NOMO-1 treated with dmso at 0.1 percent for 144 hours (cell line): Measurements from ENCODE around the gene KRT6A.
"Not testable (repeated sequence)": the region's sequence is repeated elsewhere in the genome, so short reads cannot be mapped to it uniquely, and the experiment has no call there.

Source experiments
- DNase-seq: peaks from one replicate; lab custom pipeline; 2025; ENCODE audit not compliant: unreplicated experiment; lab: John Stamatoyannopoulos, UW

The KRT6A gene

DNA sequence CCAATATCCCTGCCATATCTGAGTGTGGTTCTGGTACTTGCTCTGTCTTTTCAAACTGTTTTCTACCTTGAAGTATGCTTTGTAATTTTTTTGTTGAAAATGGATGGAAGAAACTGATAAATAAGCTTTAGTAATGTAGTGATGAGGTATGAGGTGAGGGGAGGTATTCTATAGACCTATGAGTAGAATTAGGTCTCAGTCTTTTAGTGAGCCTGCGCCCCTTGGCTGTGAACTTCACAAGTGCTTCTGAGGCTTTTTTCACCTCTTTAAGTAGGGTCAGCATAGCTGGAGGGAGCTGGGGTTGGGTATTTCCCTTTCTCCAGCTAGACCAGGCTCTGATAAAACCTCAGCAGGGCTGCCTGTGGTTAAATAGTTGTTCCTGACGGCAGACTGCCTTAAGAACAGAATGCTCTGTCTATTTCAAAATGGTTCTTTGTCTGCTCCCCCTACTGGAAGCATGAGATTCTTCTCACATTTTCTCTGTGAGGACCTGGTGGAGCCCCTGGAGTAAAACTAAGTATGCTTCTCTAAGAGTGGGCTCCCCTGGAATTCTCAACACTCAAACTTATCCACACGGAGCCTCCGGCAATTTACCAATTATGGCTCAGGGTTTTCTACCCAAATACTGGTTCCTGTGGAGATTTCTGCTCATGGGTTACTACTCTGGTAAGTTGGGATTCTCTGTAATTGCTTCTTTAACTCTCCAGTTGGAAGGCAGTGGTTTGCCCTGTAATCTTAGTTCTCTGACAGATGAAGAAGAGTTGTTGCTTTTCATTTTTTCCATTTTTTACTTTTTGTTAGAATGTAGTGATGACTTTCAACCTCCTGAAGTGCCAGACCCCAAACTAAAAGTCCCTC lies 14.0 kb upstream of the KRT6A start:
- no peak for DNase-seq

DNA sequence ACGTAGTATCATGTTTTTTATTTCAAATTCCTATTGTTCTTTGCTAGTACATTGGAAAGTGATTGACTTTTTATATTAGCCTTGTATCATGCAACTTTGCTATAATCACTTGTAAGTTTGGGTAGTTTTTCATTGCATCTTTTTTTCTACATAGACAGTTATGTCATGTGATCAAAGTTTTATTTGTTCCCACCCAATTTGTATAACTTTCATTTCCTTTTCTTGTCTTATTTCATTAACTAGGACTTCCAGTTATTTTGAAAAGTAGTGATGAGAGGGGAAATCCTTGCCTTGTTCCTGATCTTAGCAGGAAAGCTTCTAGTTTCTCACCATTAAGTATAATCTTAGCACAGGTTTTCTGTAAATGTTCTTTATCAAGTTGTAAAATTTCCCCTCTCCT lies 9.8 kb upstream of the KRT6A start:
- DNase-seq, result no peak

DNA sequence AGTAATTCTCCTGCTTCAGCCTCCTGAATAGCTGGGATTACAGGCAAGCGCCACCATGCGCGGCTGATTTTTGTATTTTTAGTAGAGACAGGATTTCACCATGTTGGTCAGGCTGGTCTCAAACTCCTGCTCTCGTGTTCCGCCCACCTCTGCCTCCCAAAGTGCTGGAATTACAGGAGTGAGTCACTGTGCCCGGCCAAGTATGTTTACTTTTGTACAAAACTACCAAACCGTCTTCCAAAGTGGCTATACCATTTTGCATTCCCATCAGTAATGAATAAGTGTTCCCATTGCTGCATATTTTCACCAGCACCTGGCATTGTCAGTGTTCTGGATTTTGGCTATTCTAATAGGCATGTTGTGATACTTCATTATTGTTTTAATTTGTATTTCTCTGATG lies 8.4 kb upstream of the KRT6A start:
- DNase-seq, result no peak

DNA sequence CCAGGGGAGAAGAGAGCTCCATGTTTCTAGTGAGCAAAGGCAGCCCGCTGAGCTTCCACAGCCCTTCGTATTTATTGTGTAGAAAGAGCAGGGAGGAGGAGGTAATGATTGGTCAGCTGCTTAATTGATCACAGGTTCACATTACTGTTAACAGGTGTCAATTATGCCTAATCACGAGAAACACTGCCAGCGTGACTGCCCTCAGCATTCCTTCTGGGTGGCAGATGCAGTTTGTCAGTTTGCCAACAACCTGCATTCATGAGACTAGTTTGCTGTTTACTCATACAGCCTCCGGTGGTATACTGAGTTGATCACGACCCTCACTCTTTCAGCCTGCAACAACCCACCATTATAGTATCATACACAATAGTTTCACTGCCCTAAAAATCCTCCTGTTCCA lies 7.5 kb upstream of the KRT6A start:
- not testable (repeated sequence) for DNase-seq

DNA sequence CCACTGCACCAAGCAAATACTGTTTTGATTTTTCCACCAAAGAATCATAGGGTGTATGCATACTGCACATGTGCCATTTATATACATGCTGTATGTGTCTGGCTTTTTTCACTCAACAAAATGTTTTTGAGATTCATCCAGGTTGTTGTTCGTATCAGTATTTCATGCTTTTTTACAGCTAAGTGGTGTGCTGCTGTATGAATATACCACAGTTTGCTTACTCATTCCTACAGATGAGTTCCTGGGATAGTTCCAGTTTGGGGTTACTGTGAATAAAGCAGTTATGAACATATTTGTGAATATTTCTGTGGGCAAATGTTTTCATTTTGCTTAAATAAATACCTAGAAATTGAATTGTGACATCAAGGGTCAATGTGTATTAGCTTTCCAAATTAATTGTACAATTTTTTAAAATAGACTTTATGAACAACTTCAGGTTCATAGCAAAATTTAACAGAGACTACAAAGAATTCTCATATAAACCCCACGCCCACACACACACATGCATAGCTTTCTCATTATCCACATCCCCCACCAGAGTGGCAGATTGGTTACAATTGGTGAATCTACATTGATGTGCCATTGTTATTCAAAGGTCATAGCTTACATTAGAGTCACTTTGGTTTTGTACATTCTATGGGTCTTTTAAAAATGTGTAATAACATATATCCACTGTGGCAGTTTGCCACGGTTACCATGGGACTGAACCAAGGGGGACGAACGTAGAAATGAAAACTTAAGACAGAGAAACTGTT lies 6.9 kb upstream of the KRT6A start:
- no peak for DNase-seq

DNA sequence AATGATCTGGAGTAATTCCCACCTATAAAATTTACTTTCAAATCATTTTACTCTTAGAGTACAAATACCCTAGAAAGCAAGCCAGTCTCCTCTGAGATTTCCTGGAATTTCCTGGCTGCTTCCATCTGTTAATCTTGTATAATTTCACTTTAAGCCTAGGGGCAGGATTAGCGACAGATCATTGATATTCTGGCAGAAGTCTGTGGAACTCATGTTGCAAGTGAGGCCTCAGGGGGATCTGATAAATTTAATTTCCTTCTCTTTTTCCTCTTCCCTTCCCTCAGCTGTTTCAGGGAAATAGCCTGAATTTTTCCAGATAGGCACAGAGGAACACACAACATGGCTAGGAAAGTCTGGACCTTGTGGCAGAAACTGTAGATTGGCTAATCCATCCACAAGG lies 5.9 kb upstream of the KRT6A start:
- no peak for DNase-seq

DNA sequence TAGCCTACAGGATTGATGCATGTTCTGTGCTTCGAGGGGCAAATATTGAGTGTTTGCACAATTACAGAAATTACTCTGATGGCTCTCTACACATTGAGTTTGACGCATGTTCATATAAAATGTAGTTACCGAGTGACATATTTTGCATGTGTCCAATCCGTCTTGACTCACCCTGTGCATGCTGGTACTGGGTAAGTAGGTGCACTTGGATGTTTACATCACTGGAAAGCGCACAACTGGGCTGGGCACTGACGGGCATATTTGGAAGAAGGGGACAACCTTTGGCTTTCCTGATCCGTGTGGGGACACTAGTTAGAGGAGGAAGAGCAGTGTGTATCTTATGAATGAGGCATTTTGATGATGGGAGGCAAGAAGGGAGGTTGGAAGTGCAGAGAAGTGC lies 4.9 kb upstream of the KRT6A start:
- DNase-seq, result no peak

DNA sequence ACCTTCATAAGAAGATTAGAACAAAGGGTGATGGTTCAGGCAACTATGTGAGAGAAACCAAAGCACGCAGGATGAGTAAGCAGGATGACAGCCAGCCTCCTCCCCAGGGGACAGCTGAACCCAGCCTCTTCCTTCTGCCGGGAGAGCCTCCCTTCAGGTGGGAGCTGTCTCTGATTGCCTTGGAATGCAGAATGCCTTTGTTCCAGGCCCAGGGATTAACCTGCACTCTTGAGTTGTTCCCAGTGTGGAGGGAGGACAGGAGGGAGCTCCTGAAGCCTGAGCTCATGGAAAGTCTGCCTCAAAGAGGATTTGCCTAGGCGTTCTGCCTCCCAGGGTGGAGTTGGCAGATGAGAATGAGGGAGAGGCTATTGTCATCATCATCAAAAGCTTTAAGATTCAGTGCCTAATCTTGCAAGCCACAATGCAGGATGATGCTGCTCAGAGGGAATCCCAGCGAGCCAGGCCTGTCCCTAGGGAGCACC lies 3.6 kb upstream of the KRT6A start:
- DNase-seq, result no peak

DNA sequence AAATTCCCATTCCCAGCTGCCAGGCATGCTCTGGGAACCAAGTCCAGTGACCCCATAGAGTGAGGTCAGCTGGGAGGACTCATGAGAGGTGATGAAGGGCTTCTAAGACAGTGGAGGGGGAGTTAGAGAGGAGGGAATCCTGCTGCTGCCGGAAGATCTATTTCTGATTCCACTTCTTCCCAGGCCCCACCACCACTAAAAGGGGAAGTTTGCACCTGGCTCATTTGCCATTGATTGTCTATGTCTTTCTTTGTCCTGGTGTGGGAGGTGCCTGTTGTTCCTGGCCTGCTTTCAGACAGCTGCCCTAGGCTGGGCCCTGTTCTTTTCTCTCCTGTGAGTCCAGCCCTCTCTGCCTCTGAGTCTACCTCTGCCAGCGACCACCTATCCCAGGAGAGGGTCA lies 3.0 kb upstream of the KRT6A start:
- DNase-seq, result no peak

DNA sequence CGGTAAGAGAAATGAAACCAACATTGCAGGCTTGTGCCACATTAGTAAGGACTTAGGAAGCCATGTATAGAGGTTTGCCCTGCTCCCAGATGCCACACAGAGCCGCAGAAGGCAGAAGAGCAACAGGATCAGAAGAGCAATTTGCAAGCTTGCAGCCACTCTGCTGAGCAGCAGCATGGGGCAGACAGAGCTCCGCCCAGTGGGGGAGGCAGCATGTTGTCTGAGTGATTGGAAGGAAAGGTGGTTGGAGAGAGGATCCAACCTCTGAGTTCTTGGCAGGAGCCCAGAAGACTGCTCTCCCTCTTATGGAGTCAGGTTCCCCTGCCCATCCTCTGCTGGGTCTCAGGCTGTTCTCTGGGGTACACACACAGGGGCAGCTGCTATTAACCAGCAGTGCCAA lies 2.3 kb upstream of the KRT6A start:
- no peak for DNase-seq

DNA sequence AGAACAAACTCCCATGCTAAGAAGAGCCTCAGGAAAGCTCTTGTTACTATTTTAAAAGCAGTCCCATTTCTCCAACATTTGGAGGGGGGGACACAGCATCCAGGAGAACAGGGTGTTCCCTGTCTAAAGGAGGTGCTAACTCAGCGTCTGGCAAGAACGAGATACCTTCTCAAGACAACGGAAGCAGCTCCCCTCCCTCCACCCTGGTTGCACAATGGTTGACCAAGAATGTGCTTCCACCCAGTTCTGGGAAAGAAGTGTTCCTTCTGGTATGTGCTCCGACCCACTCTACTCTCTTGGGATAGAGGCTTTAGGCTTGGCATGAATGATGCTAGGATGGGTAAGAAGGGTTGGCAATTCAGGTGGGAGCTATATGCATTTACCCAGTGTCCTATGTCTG lies 1.5 kb upstream of the KRT6A start:
- no peak for DNase-seq

DNA sequence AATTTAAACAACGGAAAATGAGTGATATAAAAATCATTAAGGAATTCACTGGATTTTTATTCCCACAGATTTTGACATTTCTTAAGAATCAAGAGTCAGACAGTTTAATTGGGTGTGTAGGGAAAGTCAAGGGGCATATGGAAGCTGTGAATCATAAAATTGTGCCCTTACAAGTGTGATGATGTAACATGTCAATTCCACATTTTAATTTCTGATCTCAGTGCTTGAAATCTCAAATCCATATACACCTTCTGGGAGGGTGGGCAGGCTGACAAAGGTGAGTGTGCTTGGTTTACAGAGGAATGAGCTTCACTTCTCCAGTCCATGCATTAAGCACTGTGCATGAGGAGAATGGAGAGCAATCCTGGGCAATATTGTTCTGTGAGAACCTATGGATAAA lies 1.0 kb upstream of the KRT6A start:
- no peak for DNase-seq

DNA sequence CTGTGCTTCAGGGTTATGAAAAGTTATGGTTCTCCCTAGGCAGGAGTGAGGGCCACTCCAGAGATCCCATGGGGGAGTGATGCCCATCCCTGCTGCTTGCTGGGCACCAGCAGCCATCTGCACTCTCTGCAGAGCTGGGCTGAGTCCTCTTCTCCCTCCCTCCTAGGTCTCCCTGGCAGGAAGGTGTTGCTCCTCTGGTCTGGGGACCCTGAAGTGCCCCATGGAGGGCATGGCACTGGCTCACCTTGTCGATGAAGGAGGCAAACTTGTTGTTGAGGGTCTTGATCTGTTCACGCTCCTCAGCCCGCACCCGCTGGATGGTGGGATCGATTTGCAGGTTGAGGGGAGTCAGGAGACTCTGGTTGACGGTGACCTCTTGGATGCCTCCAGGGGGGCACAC lies 652 bp downstream of the KRT6A start:
- DNase-seq, result not testable (repeated sequence)

DNA sequence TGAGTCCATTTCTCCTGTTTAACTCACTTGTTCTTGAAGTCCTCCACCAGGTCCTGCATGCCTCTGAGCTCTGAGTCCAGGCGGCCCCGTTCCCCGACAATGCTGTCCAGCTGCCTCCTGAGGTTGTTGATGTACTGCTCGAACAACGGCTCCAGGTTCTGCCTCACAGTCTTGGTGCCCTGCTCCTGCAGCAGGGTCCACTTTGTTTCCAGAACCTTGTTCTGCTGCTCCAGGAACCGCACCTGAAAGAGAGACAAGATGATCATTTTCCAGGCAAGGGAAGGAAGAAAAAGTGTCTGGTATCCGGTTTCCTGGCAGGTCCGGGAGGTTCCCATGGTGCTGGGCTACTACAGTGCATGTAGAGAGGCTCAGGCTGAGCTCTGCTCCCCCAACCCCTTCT lies 1.6 kb downstream of the KRT6A start:
- not testable (repeated sequence) for DNase-seq

DNA sequence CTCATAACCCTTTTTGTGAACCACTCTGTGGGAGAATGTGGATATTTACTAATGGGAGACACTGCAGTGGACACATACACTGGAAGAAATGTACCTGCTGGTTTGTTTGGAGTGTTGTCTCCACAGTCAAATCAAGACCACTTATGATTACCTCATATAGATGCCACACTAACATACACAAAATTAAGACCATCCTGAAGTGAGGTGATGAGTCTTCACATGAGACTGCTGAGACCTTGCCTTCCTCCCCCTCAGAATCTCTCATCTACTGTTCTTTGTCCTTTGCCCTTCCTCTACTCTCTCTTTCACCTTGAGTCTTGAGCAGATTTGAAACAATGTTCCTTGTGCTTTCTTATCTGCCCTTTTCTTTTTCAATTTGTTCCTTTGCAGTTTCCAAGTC lies 4.3 kb downstream of the KRT6A start:
- no peak for DNase-seq

DNA sequence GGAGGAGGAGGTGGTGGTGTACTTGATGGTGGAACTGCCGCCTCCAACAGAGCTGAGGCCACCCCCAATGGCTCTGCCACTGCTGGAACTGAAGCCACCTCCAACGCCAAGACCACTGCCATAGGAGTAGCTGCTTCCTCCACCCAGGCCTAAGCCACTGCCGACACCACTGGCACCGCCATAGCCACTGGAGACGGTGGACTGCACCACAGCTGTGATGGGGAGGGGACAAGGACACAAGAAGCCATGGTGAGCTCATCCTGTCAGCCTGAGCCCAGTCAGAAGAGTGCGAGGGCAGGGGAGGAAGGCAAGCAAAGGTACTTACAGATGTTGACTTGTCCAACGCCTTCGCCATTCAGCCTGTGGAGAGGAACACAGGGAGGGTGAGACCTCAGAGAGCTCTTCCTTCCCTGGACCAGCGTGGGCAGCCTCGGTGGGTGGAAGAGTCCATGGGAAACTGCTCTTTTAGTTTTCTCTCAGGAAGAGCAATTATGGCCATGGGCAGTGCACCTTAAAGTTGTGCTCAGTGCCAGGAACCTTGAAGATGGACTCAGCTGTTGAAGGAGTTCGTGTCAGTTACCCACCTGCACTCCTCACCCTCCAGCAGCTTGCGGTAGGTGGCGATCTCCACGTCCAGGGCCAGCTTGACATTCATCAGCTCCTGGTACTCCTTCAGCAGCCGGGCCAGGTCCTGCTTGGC lies 5.2 kb downstream of the KRT6A start:
- DNase-seq, result not testable (repeated sequence)

DNA sequence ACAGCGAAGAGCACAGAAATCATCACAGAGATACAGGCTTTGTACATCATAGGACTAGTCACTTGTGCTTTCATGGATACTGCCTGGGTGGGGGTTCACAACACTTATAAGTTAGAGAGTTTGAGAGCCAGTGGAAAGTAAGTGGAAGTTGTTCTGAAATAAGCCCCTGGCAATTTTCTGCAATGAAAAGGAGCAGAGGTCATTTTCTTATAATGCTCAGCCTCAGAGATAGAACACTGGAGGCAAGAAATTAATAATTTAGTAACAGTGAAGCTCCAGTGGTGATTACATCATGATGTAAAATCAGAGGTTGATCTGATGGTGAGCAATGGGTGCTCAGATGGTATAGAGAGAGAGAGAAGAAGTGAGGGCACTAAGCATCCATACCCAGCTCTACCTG lies 5.8 kb downstream of the KRT6A start:
- no peak for DNase-seq

DNA sequence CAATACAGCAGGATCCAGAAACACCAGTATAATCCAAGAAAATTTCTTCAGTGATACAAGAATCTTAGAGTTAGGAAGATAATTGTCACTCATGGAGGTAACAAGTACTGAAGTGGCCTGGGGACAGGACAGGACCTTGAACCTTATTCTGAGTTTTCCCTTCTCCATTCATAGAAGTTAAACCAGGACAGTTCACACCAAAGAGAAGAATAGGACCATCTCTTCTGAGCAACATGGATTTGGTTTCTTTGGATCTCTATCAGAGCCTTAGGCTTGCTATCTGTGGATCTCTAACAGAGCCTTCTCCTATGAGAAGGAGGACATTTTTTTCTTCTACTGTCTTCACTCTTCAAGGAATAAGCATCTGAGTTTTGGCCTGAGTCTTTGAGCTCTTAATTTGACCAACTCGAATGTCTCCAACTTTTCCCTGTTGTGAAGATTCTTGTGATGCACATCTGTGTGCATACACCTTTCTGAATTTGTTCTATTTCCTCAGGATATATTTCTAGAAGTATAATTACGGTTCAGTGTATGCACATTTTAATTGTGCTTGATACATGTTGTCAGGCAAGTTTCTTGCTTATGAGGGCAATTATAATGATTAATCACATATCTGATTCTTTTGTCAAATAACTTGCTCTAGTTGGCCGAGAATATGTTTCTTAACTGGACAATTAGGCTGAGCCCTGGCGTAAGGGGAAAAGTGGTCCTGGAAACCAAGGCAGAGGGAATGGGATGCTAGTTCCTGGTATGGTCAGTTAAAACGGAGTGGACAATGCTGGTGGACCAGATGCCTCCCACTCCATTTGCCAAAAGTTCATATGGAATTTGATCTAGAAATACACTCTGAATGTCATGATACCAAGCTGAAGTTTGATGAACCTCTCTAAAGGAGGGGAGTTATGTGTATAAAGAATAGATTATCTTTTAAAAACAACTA lies 6.6 kb downstream of the KRT6A start:
- DNase-seq, result no peak

DNA sequence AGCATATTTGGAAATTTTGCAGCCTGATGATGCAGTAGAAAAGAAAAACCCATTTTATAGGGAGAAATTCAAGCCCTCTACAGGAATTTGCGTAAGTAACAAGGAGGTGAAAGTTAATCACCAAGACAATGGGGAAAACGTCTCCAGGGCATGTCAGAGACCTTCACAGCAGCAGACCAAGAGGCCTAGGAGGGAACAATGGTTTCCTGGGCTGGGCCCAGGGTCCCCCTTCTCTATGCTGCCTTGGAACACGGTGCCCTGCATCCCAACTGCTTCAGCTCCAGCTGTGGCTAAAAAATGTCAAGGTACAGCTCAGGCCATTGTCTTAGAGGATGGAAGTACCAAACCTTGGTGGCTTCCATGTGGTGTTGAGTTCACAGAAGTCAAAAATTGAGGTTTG lies 13.0 kb downstream of the KRT6A start:
- DNase-seq, result no peak

DNA sequence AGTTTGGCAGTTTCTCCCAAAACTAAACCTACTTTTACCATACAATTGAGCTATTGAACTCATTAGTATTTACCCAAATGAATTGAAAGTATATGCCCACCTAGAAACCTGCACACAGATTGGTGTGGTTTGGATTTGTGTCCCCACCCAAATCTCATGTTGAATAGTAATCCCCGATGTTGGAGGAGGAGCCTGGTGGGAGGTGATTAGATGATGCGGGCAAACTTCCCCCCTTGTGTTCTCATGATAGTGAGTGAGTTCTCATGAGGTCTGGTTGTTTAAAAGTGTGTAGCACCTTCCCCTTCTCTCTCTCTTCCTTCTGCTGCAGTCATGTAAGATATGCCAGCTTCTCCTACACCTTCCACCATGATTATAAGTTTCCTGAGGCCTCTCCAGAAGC lies 15.4 kb downstream of the KRT6A start:
- no peak for DNase-seq

DNA sequence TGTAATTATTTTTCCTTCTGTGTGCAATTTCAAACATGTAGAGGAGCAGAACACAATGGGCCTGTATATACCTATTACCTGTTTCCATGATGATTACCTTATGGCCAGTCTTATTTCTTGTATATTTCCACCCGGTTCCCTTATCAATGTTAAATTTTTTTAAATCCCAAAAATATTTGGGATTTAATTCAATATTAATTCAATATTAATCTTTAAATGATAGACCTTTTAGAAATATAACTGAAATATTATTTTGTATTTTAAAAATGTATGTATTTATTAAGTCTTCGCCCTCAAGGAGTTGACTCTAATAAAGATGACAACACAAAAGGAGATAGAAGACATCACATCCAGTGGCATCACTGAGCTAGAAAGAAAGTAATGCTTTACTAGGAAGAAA lies 18.8 kb downstream of the KRT6A start:
- no peak for DNase-seq
